Measurements from ENCODE around the gene OGFOD1.

Gene OGFOD1

DNA sequence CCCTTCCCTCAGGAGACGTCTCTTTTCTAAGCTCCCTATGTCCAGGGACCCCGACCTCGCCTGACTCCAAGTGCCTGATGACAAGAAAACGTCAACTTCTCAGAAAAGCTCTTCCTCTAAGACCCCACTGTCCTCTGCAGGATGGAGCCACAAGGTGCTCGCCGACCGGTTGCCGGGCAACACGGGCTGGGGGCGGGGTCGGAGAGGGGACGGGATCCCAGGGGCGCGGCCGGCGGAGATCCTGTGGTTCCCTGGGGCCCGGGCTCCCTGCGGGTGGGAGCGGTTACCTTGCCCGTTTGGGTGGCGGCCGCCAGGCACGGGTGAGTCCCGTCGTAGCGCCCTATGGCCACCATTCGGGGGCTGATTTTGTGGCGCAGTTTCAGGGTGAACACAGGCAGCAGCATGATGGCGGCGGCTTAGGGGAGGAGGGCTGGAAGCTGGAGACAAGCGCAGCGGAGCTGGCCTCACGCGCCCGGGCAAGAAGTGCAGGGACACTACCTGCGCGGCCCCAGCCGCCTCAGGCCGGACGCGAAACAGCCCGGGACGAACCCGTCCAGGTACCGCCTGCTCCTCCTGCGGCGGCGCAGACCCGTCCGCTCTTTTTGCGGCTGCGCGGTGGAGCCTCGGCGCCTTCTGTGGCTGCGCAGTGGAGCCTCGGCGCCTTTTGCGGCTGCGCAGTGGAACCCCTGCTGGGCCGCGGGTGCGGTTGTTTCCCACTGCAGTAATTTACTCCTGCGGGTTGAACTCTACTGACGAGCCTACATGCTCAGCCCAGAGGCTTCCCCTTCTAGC lies 68.3 kb downstream of the OGFOD1 start, which contains the start of gene BBS2:
BBS2 (minus strand) TSS at position 566 of the 792 bp plus-strand sequence; CDS start at position 404, 162 bp downstream.
- intact Hi-C loops (cut with DNase I): no loop called here
- peak; percentile 81 to 98 (median 92) for DNase-seq

DNA sequence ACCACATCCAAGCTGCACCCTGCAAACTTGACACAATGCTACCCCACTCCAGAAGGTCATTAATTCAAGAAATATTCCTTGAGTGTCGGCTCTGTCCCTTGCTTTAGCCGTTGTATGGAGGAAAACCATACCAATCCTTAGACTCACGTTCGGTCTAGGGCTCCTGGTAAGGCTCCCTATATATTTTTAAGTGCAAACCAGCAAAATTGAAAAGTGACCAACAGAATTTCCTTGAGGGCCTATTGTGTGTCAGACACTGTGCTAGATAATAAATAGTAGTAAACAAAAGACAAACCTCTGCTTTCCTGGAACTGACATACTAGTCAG lies 68.9 kb downstream of the OGFOD1 start:
- intact Hi-C loops (cut with DNase I): no loop called here
- no peak for DNase-seq

DNA sequence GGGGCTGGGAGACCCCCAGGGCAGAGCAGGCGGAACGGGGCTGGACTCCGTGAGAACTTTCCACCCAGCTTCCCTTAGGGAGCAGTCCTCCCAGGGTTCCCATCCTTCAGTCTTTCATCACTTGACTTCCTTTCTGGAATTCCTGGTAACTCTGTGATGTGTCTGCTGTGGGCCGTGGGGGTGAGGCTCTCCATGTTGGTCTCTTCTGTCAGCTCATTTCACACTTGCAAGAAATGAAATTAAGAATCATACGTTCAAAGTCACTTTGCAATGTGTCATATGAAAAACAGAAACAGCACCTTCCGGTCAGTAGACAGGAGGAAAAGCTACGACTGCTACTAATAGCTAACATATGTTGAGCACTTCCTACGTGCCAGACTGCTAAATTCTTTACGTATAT lies 73.9 kb downstream of the OGFOD1 start:
- intact Hi-C loops (cut with DNase I): no loop called here
- no peak for DNase-seq

All from posterior cingulate gyrus (tissue), 11 donors.